ENCODE data around the gene SCFD2. TPM values are rescaled to one million over a fixed set of nuclear protein-coding genes. Genes with fewer than 3 reads are reported as not detected.

Gene SCFD2
- total and polyA plus RNA-seq, 2 of the 8 experiments (the other 6 are each of a cell fraction or from before 2014, with no cell fraction given), result 6.2 to 10.2 TPM

GRCh38 chr4:52869656-52870055 lies 496.2 kb downstream of the SCFD2 start:
- Histone ChIP-seq H3K9me3 (ENCODE audit: insufficient read depth in 2 of 2, low read depth in 1 of 2, low read length in 1 of 2) (no peaks in the 10 kb centered on the region), H3K9ac (replicated peaks in 1 of 4; ENCODE audit: extremely low read depth in 1 of 4, low read depth in 3 of 4, low read length in 3 of 4) (no peak overlapping the region), H3K4me3 (ENCODE audit: extremely low read depth in 1 of 4, insufficient read depth in 2 of 4, low read depth in 3 of 4, low read length in 4 of 4) (no peak overlapping the region), H3K4me2 (ENCODE audit: insufficient read depth in 1 of 2, low read depth in 2 of 2, low read length in 2 of 2) (no peak overlapping the region), H4K8ac (ENCODE audit: extremely low read depth, insufficient read depth, low read length) (no peak overlapping the region), H3K27me3 (replicated peaks in 1 of 4; ENCODE audit: control insufficient read depth in 3 of 4, extremely low read depth in 1 of 4, insufficient read depth in 3 of 4, low read length in 3 of 4) (no peaks in the 10 kb centered on the region; a peak in 2 of 7 replicates), H3K36me3 (ENCODE audit: control insufficient read depth in 2 of 4, insufficient read depth in 4 of 4, low read length in 3 of 4) (peaks cover 11 to 32% (median 21%) of the 10 kb centered on the region in 4 experiments), H4K5ac (ENCODE audit: insufficient read length, low read depth, low read length) (no peak overlapping the region), H2BK20ac (ENCODE audit: low read length) (no peak overlapping the region), H3K18ac (ENCODE audit: extremely low read depth, low read length) (0 out of 2 replicates have a peak overlapping the region, but pooled peaks have one; percentile 41), H2AK5ac (ENCODE audit: low read depth, low read length) (0 out of 2 replicates have a peak overlapping the region, but pooled peaks have one; percentile 85), H3K23me2 (ENCODE audit: low read depth, low read length) (no peaks in the 10 kb centered on the region), H3K14ac (ENCODE audit: insufficient read length) (no peak overlapping the region), H2BK120ac (replicated peaks; ENCODE audit: low read depth, low read length) (no peak overlapping the region), H3K79me1 (ENCODE audit: low read depth, low read length) (peaks cover 4% of the 10 kb centered on the region; the same call in 1 of the 2 replicates), H3K27ac (ENCODE audit: low read depth, low read length) (no peak overlapping the region), H3K4me1 (replicated peaks in 1 of 4; ENCODE audit: control insufficient read depth in 3 of 4, insufficient read depth in 4 of 4, low read length in 3 of 4) (peaks cover 8 to 24% (median 19%) of the 10 kb centered on the region in 4 experiments), H3K79me2 (ENCODE audit: control insufficient read depth in 1 of 2, insufficient read depth in 2 of 2, low read length in 2 of 2) (peaks cover 0 to 7% of the 10 kb centered on the region in 2 experiments; a peak in 2 of 4 replicates), H4K20me1 (replicated peaks in 1 of 2; ENCODE audit: control insufficient read depth in 1 of 2, insufficient read depth in 2 of 2, low read length in 2 of 2) (peaks cover 10 to 13% of the 10 kb centered on the region in 2 experiments), H4K91ac (replicated peaks; ENCODE audit: insufficient read length, low read length) (no peak overlapping the region), H3K56ac (replicated peaks; ENCODE audit: insufficient read length, low read depth, low read length) (no peak overlapping the region), H2AFZ (ENCODE audit: low read length) (no peak overlapping the region), H2BK15ac (ENCODE audit: low read length) (no peak overlapping the region), H2BK12ac (ENCODE audit: low read depth, low read length) (no peak overlapping the region), H3K4ac (replicated peaks; ENCODE audit: insufficient read length, low read depth, low read length) (no peak overlapping the region), H3K23ac (ENCODE audit: insufficient read length) (no peak overlapping the region), H2BK5ac (ENCODE audit: low read depth, low read length) (no peak overlapping the region)
- CTCF ChIA-PET (ENCODE audit: partially characterized antibody), result interaction anchor here (0.8 to 1.1 kb wide), 3 partner anchors 8 to 324 kb away, joined by 3 to 4 read pairs (median 3); no protein-coding TSS in a partner anchor
- FAIRE-seq, result no peak
- TF ChIP-seq BCL11A (IDR thresholded peaks at IDR 0.05; ENCODE audit: low read depth in 2 of 2, low read length in 2 of 2) (no peak), GTF2F1 (IDR thresholded peaks at IDR 0.05; ENCODE audit: borderline replicate concordance, low read depth, low read length) (no peak), GABPA (IDR thresholded peaks at IDR 0.05; ENCODE audit: borderline replicate concordance, insufficient read depth, low read length) (no peak), CHD1 (IDR thresholded peaks at IDR 0.05; ENCODE audit: low read depth, low read length) (no peak), JUN (IDR thresholded peaks at IDR 0.05; ENCODE audit: low read depth, low read length) (no peak), CBX5 (IDR thresholded peaks at IDR 0.05; ENCODE audit: low read depth, low read length) (no peak), KDM5A (IDR thresholded peaks at IDR 0.05; ENCODE audit: low read length) (no peak), KDM1A (IDR thresholded peaks at IDR 0.05; ENCODE audit: borderline replicate concordance, low read length) (no peak), RXRA (IDR thresholded peaks at IDR 0.05; ENCODE audit: insufficient read depth, low read depth, low read length) (no peak), SIN3A (conservative IDR thresholded peaks at IDR 0.05 in 1 of 2, IDR thresholded peaks at IDR 0.05 in 1 of 2; ENCODE audit: low read depth in 1 of 2, low read length in 2 of 2) (no peak), SP1 (IDR thresholded peaks at IDR 0.05; ENCODE audit: low read depth, low read length) (no peak), TEAD4 (IDR thresholded peaks at IDR 0.05; ENCODE audit: low read depth, low read length) (no peak)
- 100% methylated on average over 1 of the region's 1 CpG; no CpG with 5 or more reads in 1 of the 2 experiments for WGBS, 2 experiments (ENCODE audit: extremely low coverage in 1 of 2, insufficient coverage in 1 of 2, insufficient read length in 1 of 2, insufficient replicate concordance in 2 of 2, low coverage in 1 of 2, low lambda C conversion rate in 2 of 2, missing lambda C conversion rate in 1 of 2)
- POLR2A ChIA-PET (ENCODE audit: partially characterized antibody), result interaction anchor here (0.6 to 2.5 kb wide), 9 partner anchors 13 to 177 kb away, joined by 3 to 14 read pairs (median 4); no protein-coding TSS in a partner anchor
- no peak for DNase-seq (ENCODE audit: low read depth in 1 of 2, low spot score in 2 of 2)

All from H1 (cell line).